Measurements from ENCODE around the gene SORBS1. TPM values are rescaled to one million over a fixed set of nuclear protein-coding genes. Genes with fewer than 3 reads are reported as not detected.

Gene SORBS1
- total RNA-seq, 1 donor from 2014 or later, result 58.2 TPM

DNA sequence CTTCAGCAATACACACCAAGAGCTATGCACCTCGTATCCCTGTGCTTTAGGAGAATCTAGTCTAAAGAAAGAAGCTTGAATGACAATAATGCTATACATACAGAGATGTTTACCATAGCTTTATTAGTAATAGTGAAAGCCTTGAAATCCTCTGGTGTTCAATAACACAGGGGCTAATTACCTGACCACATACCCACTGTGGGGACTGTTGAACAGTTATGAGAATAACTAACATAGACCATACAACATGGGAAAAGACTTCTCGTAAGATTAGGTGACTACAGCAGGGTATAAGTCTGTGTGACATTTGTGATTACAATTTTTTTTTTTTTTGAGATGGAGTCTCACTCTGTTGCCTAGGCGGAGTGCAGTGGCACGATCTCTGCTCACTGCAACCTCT lies 111.0 kb downstream of the SORBS1 start:
- TF ChIP-seq CTCF (IDR thresholded peaks at IDR 0.05), result no peak
- Histone ChIP-seq H3K27ac (no peak overlapping the region), H3K36me3 (no peaks in the 10 kb centered on the region), H3K4me1 (peaks cover 32% of the 10 kb centered on the region), H3K9me3 (no peaks in the 10 kb centered on the region), H3K4me3 (no peak overlapping the region), H3K27me3 (ENCODE audit: low read depth) (no peaks in the 10 kb centered on the region)
- ATAC-seq, result no peak
- no peak for DNase-seq
- intact Hi-C loops (cut with DNase I), result no loop called here

DNA sequence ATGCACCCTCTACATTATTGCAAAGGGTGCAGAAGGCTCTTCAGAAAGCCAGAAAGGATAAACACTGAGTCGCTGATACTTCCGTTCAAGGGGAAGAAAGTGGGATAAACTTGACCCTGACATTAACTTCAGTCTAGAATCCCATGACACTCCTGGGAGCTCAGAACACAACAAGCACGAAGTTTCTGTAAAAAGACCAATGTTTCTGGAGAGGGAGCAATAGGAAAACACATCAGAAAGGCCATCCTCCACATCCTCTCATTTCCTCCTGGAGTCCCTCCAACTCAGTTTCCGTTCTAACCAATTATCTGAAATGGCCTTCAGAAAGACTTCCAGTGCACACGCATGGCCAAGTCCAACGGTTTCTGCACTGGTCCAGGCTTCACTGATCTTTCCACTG lies 113.5 kb downstream of the SORBS1 start:
- Histone ChIP-seq H3K4me1 (peaks cover 40% of the 10 kb centered on the region), H3K9me3 (no peaks in the 10 kb centered on the region), H3K4me3 (no peak overlapping the region), H3K27me3 (ENCODE audit: low read depth) (no peaks in the 10 kb centered on the region), H3K27ac (peak overlapping the region; percentile 65), H3K36me3 (no peaks in the 10 kb centered on the region)
- DNase-seq, result no peak
- intact Hi-C loops (cut with DNase I), result no loop called here
- no peak for TF ChIP-seq CTCF (IDR thresholded peaks at IDR 0.05)
- ATAC-seq, result no peak

GRCh38 chr10:95445837-95446486 lies 115.2 kb downstream of the SORBS1 start:
- Histone ChIP-seq H3K4me3 (no peak overlapping the region), H3K9me3 (no peaks in the 10 kb centered on the region), H3K4me1 (peaks cover 40% of the 10 kb centered on the region), H3K27ac (peak overlapping the region; percentile 65), H3K27me3 (ENCODE audit: low read depth) (no peaks in the 10 kb centered on the region), H3K36me3 (no peaks in the 10 kb centered on the region)
- peak; percentile 89 for TF ChIP-seq CTCF (IDR thresholded peaks at IDR 0.05)
- DNase-seq (peak; percentile 53), ATAC-seq (peak; percentile 89 to 94)
- intact Hi-C loops (cut with DNase I), result no loop called here

DNA sequence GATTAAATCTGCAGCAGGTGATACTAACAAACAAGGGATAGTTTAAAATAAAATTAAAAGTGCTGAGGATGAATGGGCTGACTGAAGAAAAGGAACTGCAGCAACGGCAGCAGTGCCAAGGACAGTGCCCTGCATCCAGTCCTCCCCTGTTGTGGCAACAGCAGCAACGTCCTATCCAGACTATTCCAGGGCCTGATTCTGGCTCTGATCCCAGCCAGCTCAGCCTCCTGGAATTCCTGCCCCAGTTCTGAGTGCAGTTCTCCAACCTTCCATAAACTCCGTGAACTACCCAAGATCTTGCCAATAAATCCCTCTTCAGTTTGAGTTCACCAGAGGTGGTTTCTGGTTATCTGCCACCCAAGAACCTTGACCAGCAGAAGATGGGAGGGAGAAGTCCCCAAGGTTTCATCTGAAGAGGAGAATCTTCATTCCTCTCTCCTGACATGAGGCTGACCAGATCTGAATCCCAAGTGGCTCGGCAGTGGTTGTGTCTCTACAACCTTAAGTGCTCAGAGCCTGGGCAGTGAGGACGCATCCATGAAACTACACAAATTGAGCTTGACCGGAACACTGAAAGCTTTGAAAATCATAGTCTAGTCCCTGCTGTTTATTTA lies 115.8 kb downstream of the SORBS1 start:
- Histone ChIP-seq H3K9me3 (no peaks in the 10 kb centered on the region), H3K36me3 (no peaks in the 10 kb centered on the region), H3K27ac (peak overlapping the region; percentile 65), H3K27me3 (ENCODE audit: low read depth) (no peaks in the 10 kb centered on the region), H3K4me3 (no peak overlapping the region), H3K4me1 (peaks cover 40% of the 10 kb centered on the region)
- ATAC-seq (peak; percentile 89 to 91), DNase-seq (peak; percentile 64)
- no peak for TF ChIP-seq CTCF (IDR thresholded peaks at IDR 0.05)
- intact Hi-C loops (cut with DNase I), result no loop called here

DNA sequence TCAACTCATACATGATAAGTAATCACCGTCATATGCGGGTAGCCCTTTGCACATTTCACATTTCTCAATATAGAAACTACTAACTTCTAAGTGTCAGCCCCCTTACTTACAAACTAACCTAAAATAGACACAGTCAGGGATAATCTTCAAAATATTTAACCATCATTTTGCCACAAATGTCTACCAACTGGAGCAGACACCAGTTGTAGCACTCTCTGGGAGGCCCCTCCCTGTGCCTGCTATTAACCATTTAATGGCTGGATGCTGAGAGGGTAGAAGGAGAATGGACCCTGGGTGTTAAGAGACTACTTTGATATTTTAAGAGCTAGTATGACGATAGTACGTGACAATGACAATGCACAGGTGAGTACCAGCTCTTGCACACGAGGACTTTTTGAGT lies 116.4 kb downstream of the SORBS1 start:
- intact Hi-C loops (cut with DNase I), result no loop called here
- Histone ChIP-seq H3K27ac (peak overlapping the region; percentile 65), H3K36me3 (no peaks in the 10 kb centered on the region), H3K27me3 (ENCODE audit: low read depth) (no peaks in the 10 kb centered on the region), H3K4me3 (no peak overlapping the region), H3K4me1 (peaks cover 40% of the 10 kb centered on the region), H3K9me3 (no peaks in the 10 kb centered on the region)
- DNase-seq (no peak), ATAC-seq (peak in 1 of 2 donors; percentile 6)
- TF ChIP-seq CTCF (IDR thresholded peaks at IDR 0.05), result no peak

All from lower lobe of right lung (tissue), 2 donors.